ENCODE measurements around the gene FOXD1. TPM values are rescaled to one million over a fixed set of nuclear protein-coding genes. Genes with fewer than 3 reads are reported as not detected.
"Not testable (repeated sequence)": the region's sequence is repeated elsewhere in the genome, so short reads cannot be mapped to it uniquely, and the experiment has no call there.

FOXD1 gene
- total RNA-seq, 4 donors from 2014 or later: not detected

GRCh38 chr5:73415617-73416016 is 33.0 kb downstream of the FOXD1 start:
- TF ChIP-seq POLR2A (IDR thresholded peaks at IDR 0.05): no peak
- no peak for TF ChIP-seq EP300 (IDR thresholded peaks at IDR 0.05; ENCODE audit: low read depth)
- no peak for TF ChIP-seq POLR2AphosphoS5 (IDR thresholded peaks at IDR 0.05)
- no peak for TF ChIP-seq CTCF (IDR thresholded peaks at IDR 0.05)
- Histone ChIP-seq H3K4me1 (peaks cover 0 to 14% (median 11%) of the 10 kb centered on the region in 4 donors), H3K4me3 (no peak overlapping the region), H3K27ac (no peak overlapping the region), H3K36me3 (no peaks in the 10 kb centered on the region), H3K27me3 (peaks cover 80% of the 10 kb centered on the region), H3K9me3 (no peaks in the 10 kb centered on the region)
- no peak for DNase-seq
- intact Hi-C loops (cut with DNase I; ENCODE audit: low total_unique reads) (no loop called here), in situ Hi-C loops (cut with MboI; ENCODE audit: low pct_ligation_motif_present in 1 of 4, low pct_unique_long_range_greater_than_20kb in 1 of 4, low sequenced_read_pairs in 3 of 4) (no loop called here)
- WGBS, 2 donors (ENCODE audit: low coverage in 1 of 2): 90% methylated on average over 5 of the region's 5 CpGs; no CpG with 5 or more reads in 1 of the 2 donors

GRCh38 chr5:73415171-73415570 is 33.4 kb downstream of the FOXD1 start:
- Histone ChIP-seq H3K9me3 (no peaks in the 10 kb centered on the region), H3K4me3 (no peak overlapping the region), H3K27me3 (peaks cover 75% of the 10 kb centered on the region), H3K36me3 (no peaks in the 10 kb centered on the region), H3K4me1 (peaks cover 0 to 12% (median 10%) of the 10 kb centered on the region in 4 donors), H3K27ac (no peak overlapping the region)
- intact Hi-C loops (cut with DNase I; ENCODE audit: low total_unique reads) (no loop called here), in situ Hi-C loops (cut with MboI; ENCODE audit: low pct_ligation_motif_present in 1 of 4, low pct_unique_long_range_greater_than_20kb in 1 of 4, low sequenced_read_pairs in 3 of 4) (no loop called here)
- DNase-seq: no peak
- WGBS, 2 donors (ENCODE audit: low coverage in 1 of 2): 67 to 84% methylated on average over 1 to 2 of the region's 2 CpGs
- TF ChIP-seq POLR2A (IDR thresholded peaks at IDR 0.05) (no peak), CTCF (IDR thresholded peaks at IDR 0.05) (no peak)

GRCh38 chr5:73412597-73412988 is 36.0 kb downstream of the FOXD1 start:
- Histone ChIP-seq H3K36me3 (no peaks in the 10 kb centered on the region), H3K9me3 (no peaks in the 10 kb centered on the region), H3K4me1 (no peaks in the 10 kb centered on the region), H3K27ac (no peak overlapping the region), H3K4me3 (no peak overlapping the region), H3K27me3 (peaks cover 50% of the 10 kb centered on the region)
- TF ChIP-seq CTCF (IDR thresholded peaks at IDR 0.05) (no peak), POLR2AphosphoS5 (IDR thresholded peaks at IDR 0.05) (no peak), EP300 (IDR thresholded peaks at IDR 0.05; ENCODE audit: low read depth) (no peak), POLR2A (IDR thresholded peaks at IDR 0.05) (no peak)
- intact Hi-C loops (cut with DNase I; ENCODE audit: low total_unique reads): no loop called here
- no peak for DNase-seq
- 79 to 88% methylated on average over 1 of the region's 1 CpG for WGBS, 2 donors (ENCODE audit: low coverage in 1 of 2)
- in situ Hi-C loops (cut with MboI; ENCODE audit: low pct_ligation_motif_present in 1 of 4, low pct_unique_long_range_greater_than_20kb in 1 of 4, low sequenced_read_pairs in 3 of 4): no loop called here

- 78 to 80% methylated on average over 2 to 5 of the region's 5 CpGs for WGBS, 2 donors (ENCODE audit: low coverage in 1 of 2)
- H3K4me3 ChIP-seq: no peak overlapping the region
- in situ Hi-C loops (cut with MboI; ENCODE audit: low pct_ligation_motif_present in 1 of 4, low pct_unique_long_range_greater_than_20kb in 1 of 4, low sequenced_read_pairs in 3 of 4) (no loop called here), intact Hi-C loops (cut with DNase I; ENCODE audit: low total_unique reads) (no loop called here)
- H3K9me3 ChIP-seq: no peaks in the 10 kb centered on the region
- H3K36me3 ChIP-seq: no peaks in the 10 kb centered on the region
- H3K27me3 ChIP-seq: peaks cover 44% of the 10 kb centered on the region
- no peak for DNase-seq
- no peaks in the 10 kb centered on the region for H3K4me1 ChIP-seq
- no peak for TF ChIP-seq CTCF (IDR thresholded peaks at IDR 0.05)
- no peak overlapping the region for H3K27ac ChIP-seq
Observed at GRCh38 chr5:73411936-73412596, 36.5 kb downstream of the FOXD1 start.

GRCh38 chr5:73409927-73410326 is 38.6 kb downstream of the FOXD1 start:
- H3K36me3 ChIP-seq; in situ Hi-C loops (cut with MboI; ENCODE audit: low pct_ligation_motif_present in 1 of 4, low pct_unique_long_range_greater_than_20kb in 1 of 4, low sequenced_read_pairs in 3 of 4); H3K9me3 ChIP-seq; H3K4me3 ChIP-seq; DNase-seq; H3K27ac ChIP-seq; H3K4me1 ChIP-seq; intact Hi-C loops (cut with DNase I; ENCODE audit: low total_unique reads): not testable (repeated sequence)
- peaks cover 23% of the 10 kb centered on the region for H3K27me3 ChIP-seq
- WGBS, 2 donors (ENCODE audit: low coverage in 1 of 2): 96% methylated on average over 18 of the region's 18 CpGs; no CpG with 5 or more reads in 1 of the 2 donors
